ENCODE results near the gene PGBD2.

GRCh38 chr1:248913933-248914332 is 7.9 kb downstream of the PGBD2 start:
- TF ChIP-seq CTCF (conservative IDR thresholded peaks at IDR 0.05) (no peak), EZH2 (IDR thresholded peaks at IDR 0.05; ENCODE audit: low read depth) (no peak)
